ENCODE measurements around the gene RNU6-8.

The RNU6-8 gene

GRCh38 chr14:32205554-32205953, 2.5 kb upstream of the RNU6-8 start:
- DNase-seq (ENCODE audit: low read depth in 2 of 2), result no peak

GRCh38 chr14:32203928-32204357, 874 bp upstream of the RNU6-8 start:
- no peak for DNase-seq (ENCODE audit: low read depth in 2 of 2)

DNA sequence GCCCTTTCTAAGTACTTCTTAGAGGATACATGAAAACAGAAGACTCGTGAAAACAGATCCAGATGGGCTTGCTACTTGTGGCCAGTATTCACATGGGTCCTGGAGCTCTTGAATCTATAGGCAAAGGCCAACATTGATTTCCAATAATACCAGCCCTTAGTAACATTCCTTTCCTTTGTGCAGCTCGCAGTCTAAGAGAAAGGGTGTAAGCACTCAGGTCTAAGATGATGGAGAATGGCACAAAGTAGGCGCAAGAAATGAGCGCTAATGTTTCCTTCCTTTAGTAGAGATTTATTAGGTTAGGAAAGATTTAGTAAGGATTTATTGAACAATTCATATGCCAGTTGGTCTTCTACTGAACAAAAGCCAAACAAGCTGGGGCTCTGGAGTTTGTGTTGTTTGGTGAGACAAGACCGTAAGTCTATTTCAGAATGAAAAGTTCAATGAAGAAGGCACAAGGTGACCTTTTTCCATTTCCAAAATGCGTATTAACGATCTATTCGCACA, 525 bp downstream of the RNU6-8 start:
- DNase-seq (ENCODE audit: low read depth in 2 of 2), result no peak

DNA sequence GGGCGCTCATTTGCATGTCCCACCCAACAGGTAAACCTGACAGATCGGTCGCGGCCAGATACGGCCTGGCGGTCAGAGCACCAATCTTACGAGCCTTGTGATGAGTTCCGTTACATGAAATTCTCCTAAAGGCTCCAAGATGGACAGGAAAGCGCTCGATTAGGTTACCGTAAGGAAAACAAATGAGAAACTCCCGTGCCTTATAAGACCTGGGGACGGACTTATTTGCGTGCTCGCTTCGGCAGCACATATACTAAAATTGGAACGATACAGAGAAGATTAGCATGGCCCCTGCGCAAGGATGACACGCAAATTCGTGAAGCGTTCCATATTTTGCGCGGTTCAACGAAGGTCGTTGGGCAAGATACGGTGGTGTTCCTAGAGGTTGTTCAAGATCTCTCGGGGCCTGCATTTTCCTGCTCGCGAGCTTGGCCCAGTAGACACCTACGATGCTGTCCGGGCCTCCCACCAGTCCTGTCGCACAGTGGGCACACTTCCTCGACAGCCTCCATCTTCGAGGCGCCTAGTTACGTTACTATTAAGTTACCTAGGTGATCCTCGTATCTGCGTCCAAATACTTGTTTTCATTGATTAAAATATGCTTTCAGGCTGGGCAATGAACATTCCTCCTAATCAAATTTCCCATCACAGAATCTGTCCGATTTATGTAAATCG, 1.1 kb downstream of the RNU6-8 start, which contains the start of gene RNU6-7:
TSS of gene RNU6-7 (plus strand) at position 230 of the 675 bp plus-strand sequence.
- DNase-seq (ENCODE audit: low read depth in 2 of 2), result peak in 1 of 2 donors; percentile 10

GRCh38 chr14:32201193-32201815, 1.8 kb downstream of the RNU6-8 start:
- peak; percentile 65 to 73 for DNase-seq (ENCODE audit: low read depth in 2 of 2)

DNA sequence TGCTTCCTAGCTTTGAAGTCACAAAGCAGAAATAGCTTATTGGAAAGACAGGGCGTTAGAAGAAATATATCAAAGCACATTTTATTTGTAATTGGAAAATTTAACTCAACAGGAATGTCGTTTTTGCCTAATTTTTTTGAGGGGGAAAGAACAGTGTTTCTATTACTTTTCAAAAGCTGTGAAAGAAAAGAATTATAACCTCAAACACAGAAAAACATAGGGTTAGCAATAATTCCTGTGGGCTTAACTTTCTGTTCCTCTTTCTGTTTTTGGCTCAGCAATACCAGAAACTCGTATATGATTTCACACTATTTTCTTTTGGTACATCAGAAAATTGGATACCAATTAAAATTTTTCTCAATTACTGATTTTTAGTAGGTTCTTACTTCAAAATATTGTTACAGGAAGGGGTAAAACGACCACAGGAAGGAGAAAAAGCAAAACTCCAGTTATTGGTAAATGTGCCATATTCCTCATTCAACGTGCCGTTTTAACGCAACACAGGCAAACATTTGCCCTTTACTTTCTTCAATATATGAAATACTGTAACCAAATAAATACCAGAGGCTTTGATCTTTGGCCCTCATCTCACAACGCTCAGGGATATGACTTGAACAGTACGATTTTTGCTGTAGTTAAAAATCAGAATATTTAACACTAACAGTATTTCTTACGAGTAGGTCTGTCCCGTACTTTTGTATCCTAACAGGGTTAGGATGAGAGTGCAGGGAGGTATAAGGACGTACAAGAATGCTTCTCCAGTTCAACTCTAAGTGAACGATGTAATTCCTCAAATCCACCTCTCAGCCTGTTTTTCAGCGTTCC, 2.5 kb downstream of the RNU6-8 start:
- DNase-seq (ENCODE audit: low read depth in 2 of 2), result no peak

DNA sequence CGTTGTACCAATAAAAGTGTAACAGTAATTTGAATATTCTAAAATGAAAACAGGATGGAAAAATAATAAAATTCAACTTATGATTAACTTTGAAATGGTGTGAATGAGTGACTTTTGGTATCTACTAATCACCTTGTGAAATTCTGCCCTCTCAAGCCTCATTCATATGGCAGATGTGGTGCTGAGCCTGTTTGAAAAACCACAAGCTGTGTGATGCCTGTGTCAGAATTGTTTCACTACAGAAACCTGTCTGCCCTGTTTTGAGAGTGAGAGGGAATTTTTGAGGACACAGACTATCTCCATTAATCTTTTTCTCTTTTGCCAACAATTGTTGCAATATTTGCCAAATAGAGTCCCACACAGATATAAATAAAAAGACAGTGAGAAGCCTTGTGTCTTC, 5.2 kb downstream of the RNU6-8 start:
- DNase-seq (ENCODE audit: low read depth in 2 of 2), result no peak

GRCh38 chr14:32195636-32196035, 7.4 kb downstream of the RNU6-8 start:
- no peak for DNase-seq (ENCODE audit: low read depth in 2 of 2)

- no peak for DNase-seq (ENCODE audit: low read depth in 2 of 2)
Observed at GRCh38 chr14:32193532-32193931, 9.5 kb downstream of the RNU6-8 start.

- no peak for DNase-seq (ENCODE audit: low read depth in 2 of 2)
Observed at GRCh38 chr14:32192712-32193373, 10.2 kb downstream of the RNU6-8 start.

GRCh38 chr14:32190673-32191072, 12.4 kb downstream of the RNU6-8 start:
- DNase-seq (ENCODE audit: low read depth in 2 of 2), result no peak

- no peak for DNase-seq (ENCODE audit: low read depth in 2 of 2)
Observed at GRCh38 chr14:32189811-32190210, 13.3 kb downstream of the RNU6-8 start.

- DNase-seq (ENCODE audit: low read depth in 2 of 2), result no peak
Observed at GRCh38 chr14:32186248-32186647, 16.8 kb downstream of the RNU6-8 start.

DNA sequence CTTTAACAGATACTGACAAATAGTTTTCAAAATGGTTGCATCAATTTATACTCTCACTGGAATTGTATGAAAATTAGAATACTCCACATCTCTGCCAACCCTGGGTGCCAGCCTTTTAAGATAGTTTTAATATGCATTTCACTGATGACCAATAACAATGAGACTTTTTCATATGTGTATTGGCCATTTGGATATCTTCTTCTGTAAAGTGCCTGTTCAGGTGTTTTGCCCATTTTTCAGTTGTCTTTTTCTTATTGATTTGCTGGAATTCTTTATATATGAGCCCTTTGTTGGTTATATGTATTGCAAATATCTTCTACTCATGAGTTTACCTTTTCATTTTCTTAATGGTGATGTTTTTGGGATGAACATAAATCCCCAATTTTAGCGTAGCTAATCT, 18.0 kb downstream of the RNU6-8 start:
- DNase-seq (ENCODE audit: low read depth in 2 of 2), result no peak

- DNase-seq (ENCODE audit: low read depth in 2 of 2), result no peak
Observed at GRCh38 chr14:32183151-32184058, 19.7 kb downstream of the RNU6-8 start.

DNA sequence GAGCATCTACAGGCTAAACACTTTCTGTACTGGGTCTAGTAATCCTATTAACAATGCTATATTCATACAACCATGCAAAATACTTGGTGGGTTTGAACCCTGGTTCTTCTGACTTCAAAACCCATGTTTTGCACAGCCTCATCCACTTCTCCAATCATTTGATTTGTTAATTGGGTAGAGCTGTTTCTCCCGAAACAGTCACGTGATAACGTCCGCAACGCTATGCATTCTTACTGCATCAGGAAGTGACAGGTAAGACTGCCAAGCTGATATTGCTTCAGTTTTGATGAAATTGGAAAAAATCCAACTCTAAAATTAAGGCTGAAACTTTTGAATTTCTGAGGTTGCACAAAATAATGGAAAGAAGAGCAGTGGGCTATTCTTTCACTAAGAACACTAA, 31.6 kb downstream of the RNU6-8 start:
- DNase-seq (ENCODE audit: low read depth in 2 of 2), result no peak

DNA sequence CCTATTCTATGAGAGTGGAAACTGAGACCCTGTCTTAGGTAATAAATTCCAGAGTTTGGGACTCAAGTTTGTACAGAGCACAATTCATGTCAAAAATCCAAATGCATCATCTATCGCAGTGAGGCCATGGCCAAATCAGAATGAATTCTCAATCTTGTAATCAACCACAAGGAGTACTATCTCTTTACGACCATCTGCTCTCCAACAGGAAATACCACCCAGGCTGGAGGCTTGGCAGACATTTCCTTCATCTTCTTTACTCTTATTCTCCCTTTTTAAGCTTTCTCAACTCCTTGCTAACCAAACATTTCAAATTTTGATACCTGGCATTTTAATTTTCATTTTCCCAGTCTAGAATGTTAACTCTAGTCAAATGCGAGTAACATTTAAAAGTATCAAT, 33.9 kb downstream of the RNU6-8 start:
- DNase-seq (ENCODE audit: low read depth in 2 of 2), result no peak

DNA sequence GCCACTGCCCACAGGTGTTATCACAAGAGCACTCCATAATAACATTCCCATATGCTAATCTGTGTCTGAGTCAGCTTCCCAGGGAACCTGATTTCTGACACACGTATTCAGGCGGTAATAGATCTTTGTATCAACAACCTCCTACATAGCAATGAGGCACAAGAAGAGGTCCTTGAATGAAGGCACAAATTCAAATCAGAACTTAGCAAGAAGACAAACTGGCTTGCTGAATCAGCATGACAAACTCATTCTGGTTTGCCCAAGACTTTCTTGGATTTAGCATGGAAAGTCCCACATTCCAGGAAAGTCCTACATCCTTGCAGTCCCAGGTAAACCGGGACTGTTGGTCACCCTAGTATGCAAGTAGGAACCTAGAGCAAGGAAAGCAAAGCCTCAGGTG, 35.2 kb downstream of the RNU6-8 start:
- DNase-seq (ENCODE audit: low read depth in 2 of 2), result no peak

DNA sequence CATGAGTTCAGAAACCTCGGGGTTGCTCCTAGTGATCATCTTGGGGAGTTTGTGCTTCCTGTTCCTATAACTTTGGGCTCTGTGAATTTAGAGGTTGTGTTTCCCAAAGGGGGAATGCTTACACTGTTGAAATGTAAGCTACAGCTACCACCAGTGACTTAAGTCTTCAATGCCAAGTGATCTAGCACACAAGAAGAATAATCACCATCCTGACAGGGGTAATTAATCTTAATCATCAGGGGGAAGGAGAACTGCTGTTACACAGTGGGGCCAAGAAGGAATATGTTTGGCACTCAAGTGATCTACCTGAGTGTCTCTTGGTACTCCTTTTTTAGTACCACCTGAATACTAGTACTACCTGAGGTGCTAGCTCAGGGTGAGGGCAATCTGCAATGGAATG, 36.1 kb downstream of the RNU6-8 start:
- DNase-seq (ENCODE audit: low read depth in 2 of 2), result no peak

- no peak for DNase-seq (ENCODE audit: low read depth in 2 of 2)
Observed at GRCh38 chr14:32166029-32166428, 37.0 kb downstream of the RNU6-8 start.

Measured in stimulated activated CD8-positive, alpha-beta memory T cell treated with anti-CD3 and anti-CD28 coated beads, Interleukin-15, amount 100 ng/mL, for 48 hours (primary cell).